ENCODE results near the gene CKAP2L. TPM values are rescaled to one million over a fixed set of nuclear protein-coding genes. Genes with fewer than 3 reads are reported as not detected.

The CKAP2L gene
- total RNA-seq, 1 donor from 2014 or later: 0.38 TPM

GRCh38 chr2:112725545-112726457 is 38.6 kb downstream of the CKAP2L start:
- H3K9me3 ChIP-seq (replicated peaks): no peaks in the 10 kb centered on the region
- TF ChIP-seq CTCF (IDR thresholded peaks at IDR 0.05; ENCODE audit: borderline replicate concordance): no peak

GRCh38 chr2:112724591-112725525 is 39.6 kb downstream of the CKAP2L start:
- intact Hi-C loops (cut with micrococcal nuclease): loop anchor here (10.0 kb wide), 1 partner anchor 100 kb away; no protein-coding TSS in a partner anchor
- no peak overlapping the region for H3K4me3 ChIP-seq
- TF ChIP-seq CTCF (IDR thresholded peaks at IDR 0.05; ENCODE audit: borderline replicate concordance): no peak
- no peak overlapping the region for H3K27ac ChIP-seq (replicated peaks)
- DNase-seq: no peak
- peaks cover 29% of the 10 kb centered on the region for H3K27me3 ChIP-seq (ENCODE audit: low read depth)
- no peaks in the 10 kb centered on the region for H3K9me3 ChIP-seq (replicated peaks)
- no peaks in the 10 kb centered on the region for H3K36me3 ChIP-seq
- no peaks in the 10 kb centered on the region for H3K4me1 ChIP-seq

More at GRCh38 chr2:112725545-112726457, 38.6 kb downstream of the CKAP2L start:
- no peak for DNase-seq
- intact Hi-C loops (cut with micrococcal nuclease): loop anchor here (10.0 kb wide), 1 partner anchor 101 kb away; no protein-coding TSS in a partner anchor
- Histone ChIP-seq H3K27ac (replicated peaks) (no peak overlapping the region), H3K4me1 (no peaks in the 10 kb centered on the region), H3K4me3 (no peak overlapping the region), H3K27me3 (ENCODE audit: low read depth) (peaks cover 29% of the 10 kb centered on the region), H3K36me3 (no peaks in the 10 kb centered on the region)

GRCh38 chr2:112723995-112724394 is 40.4 kb downstream of the CKAP2L start:
- no peak overlapping the region for H3K4me3 ChIP-seq
- no peak for DNase-seq
- TF ChIP-seq CTCF (IDR thresholded peaks at IDR 0.05; ENCODE audit: borderline replicate concordance): no peak
- peaks cover 27% of the 10 kb centered on the region for H3K27me3 ChIP-seq (ENCODE audit: low read depth)
- no peaks in the 10 kb centered on the region for H3K4me1 ChIP-seq
- no peaks in the 10 kb centered on the region for H3K9me3 ChIP-seq (replicated peaks)
- intact Hi-C loops (cut with micrococcal nuclease): loop anchor here (10.0 kb wide), 1 partner anchor 99 kb away; no protein-coding TSS in a partner anchor
- H3K27ac ChIP-seq (replicated peaks): no peak overlapping the region
- no peaks in the 10 kb centered on the region for H3K36me3 ChIP-seq

GRCh38 chr2:112723547-112723940 is 40.9 kb downstream of the CKAP2L start:
- H3K9me3 ChIP-seq (replicated peaks): no peaks in the 10 kb centered on the region
- no peak overlapping the region for H3K27ac ChIP-seq (replicated peaks)
- peaks cover 27% of the 10 kb centered on the region for H3K27me3 ChIP-seq (ENCODE audit: low read depth)
- intact Hi-C loops (cut with micrococcal nuclease): loop anchor here (10.0 kb wide), 1 partner anchor 99 kb away; no protein-coding TSS in a partner anchor
- no peak overlapping the region for H3K4me3 ChIP-seq
- no peak for DNase-seq
- no peak for TF ChIP-seq CTCF (IDR thresholded peaks at IDR 0.05; ENCODE audit: borderline replicate concordance)
- no peaks in the 10 kb centered on the region for H3K36me3 ChIP-seq
- no peaks in the 10 kb centered on the region for H3K4me1 ChIP-seq
